SU-DHL-6 (cell line): Measurements from ENCODE around the gene ITGB5.

ENCODE experiments used
- CTCF ChIP-seq: fragments of 200-600 bp; sonication (generic); IDR thresholded peaks from one replicate; pipeline ENCODE4 v1.5.1; 2017; ENCODE audit warnings: antibody characterized with exemption, mild to moderate bottlenecking, low read length, moderate library complexity; ENCODE audit not compliant: insufficient read depth, poor library complexity, severe bottlenecking
- EZH2phosphoT487 ChIP-seq: fragments of 200-600 bp; sonication (generic), shearing (Covaris generic); conservative IDR thresholded peaks from 2 replicates; pipeline ENCODE4 v1.6.1; 2018; ENCODE audit warnings: mild to moderate bottlenecking, antibody characterized with exemption, low read length, moderate library complexity, mixed read lengths

GRCh38 chr3:124877674-124878073, 9.5 kb downstream of the ITGB5 start:
- no peak for TF ChIP-seq CTCF
- TF ChIP-seq EZH2phosphoT487 = no peak
